HAP-1 (cell line): ENCODE results near the gene MALAT1.
"Not testable (repeated sequence)": the region's sequence is repeated elsewhere in the genome, so short reads cannot be mapped to it uniquely, and the experiment has no call there.

Experiments used
- DNase-seq, 2 experiments: peaks; one replicate each; pipeline ENCODE4 v3.0.0-alpha.2; 2016 to 2020; ENCODE audit warnings: low spot score in 2 of 2
- H3K27me3 ChIP-seq: fragments of 250-450 bp; sonication (Bioruptor Pico); 2 replicates; pipeline ENCODE4 v1.5.1; 2020; ENCODE audit warnings: low read depth, mild to moderate bottlenecking, moderate library complexity
- H3K36me3 ChIP-seq: fragments of 250-450 bp; sonication (Bioruptor Pico); replicated peaks from 2 replicates; pipeline ENCODE4 v1.5.1; 2020; ENCODE audit warnings: mild to moderate bottlenecking
- H3K4me1 ChIP-seq: fragments of 250-450 bp; sonication (Bioruptor Pico); 2 replicates; pipeline ENCODE4 v1.5.1; 2020; ENCODE audit warnings: mild to moderate bottlenecking
- H3K4me3 ChIP-seq: fragments of 250-450 bp; sonication (Bioruptor Pico); 2 replicates; pipeline ENCODE4 v1.5.1; 2020; ENCODE audit warnings: mild to moderate bottlenecking, moderate library complexity
- H3K9me3 ChIP-seq: fragments of 250-450 bp; sonication (Bioruptor Pico); 2 replicates; pipeline ENCODE4 v1.5.1; 2020; ENCODE audit warnings: mild to moderate bottlenecking, moderate library complexity
- in situ Hi-C: fragments of 300-500 bp; cut with MboI; formaldehyde crosslinking; loops from 3 replicates; pipeline ENCODE4 v1.14.3; 2020; ENCODE audit warnings: low sequenced_read_pairs, inconsistent platforms, mixed read lengths

Gene MALAT1

GRCh38 chr11:65506290-65506771, 7.5 kb downstream of the MALAT1 start:
- peaks cover 16% of the 10 kb centered on the region for H3K4me1 ChIP-seq
- DNase-seq: no peak

GRCh38 chr11:65506772-65507505, 8.1 kb downstream of the MALAT1 start:
- in situ Hi-C loops: loop anchor here (5.0 kb wide), 2 partner anchors 90 to 140 kb away; no protein-coding TSS in a partner anchor
- peak overlapping the region; percentile 60 for H3K4me3 ChIP-seq

More at GRCh38 chr11:65506290-65506771, 7.5 kb downstream of the MALAT1 start:
- no peaks in the 10 kb centered on the region for H3K9me3 ChIP-seq
- peaks cover 51% of the 10 kb centered on the region for H3K36me3 ChIP-seq
- peak overlapping the region; percentile 60 for H3K4me3 ChIP-seq
- no peaks in the 10 kb centered on the region for H3K27me3 ChIP-seq
- in situ Hi-C loops: loop anchor here (5.0 kb wide), 2 partner anchors 89 to 139 kb away; no protein-coding TSS in a partner anchor

GRCh38 chr11:65512311-65512710, 13.5 kb downstream of the MALAT1 start:
- DNase-seq, H3K4me3 ChIP-seq, in situ Hi-C loops, H3K4me1 ChIP-seq, H3K9me3 ChIP-seq, H3K27me3 ChIP-seq, H3K36me3 ChIP-seq: not testable (repeated sequence)

More at GRCh38 chr11:65506772-65507505, 8.1 kb downstream of the MALAT1 start:
- Histone ChIP-seq H3K36me3 (peaks cover 45% of the 10 kb centered on the region), H3K27me3 (no peaks in the 10 kb centered on the region), H3K4me1 (peaks cover 16% of the 10 kb centered on the region), H3K9me3 (no peaks in the 10 kb centered on the region)
- DNase-seq: peak; percentile 80 to 87

GRCh38 chr11:65516135-65516968, 17.5 kb downstream of the MALAT1 start:
- no peak for DNase-seq
- H3K27me3 ChIP-seq: no peaks in the 10 kb centered on the region
- in situ Hi-C loops: no loop called here
- H3K9me3 ChIP-seq: no peaks in the 10 kb centered on the region
- H3K36me3 ChIP-seq: no peaks in the 10 kb centered on the region
- no peaks in the 10 kb centered on the region for H3K4me1 ChIP-seq
- H3K4me3 ChIP-seq: no peak overlapping the region

- H3K36me3 ChIP-seq, in situ Hi-C loops, H3K27me3 ChIP-seq, H3K4me3 ChIP-seq, DNase-seq, H3K4me1 ChIP-seq, H3K9me3 ChIP-seq: not testable (repeated sequence)
Observed at GRCh38 chr11:65518941-65519549, 20.2 kb downstream of the MALAT1 start.

- H3K36me3 ChIP-seq: peaks cover 10% of the 10 kb centered on the region
- not testable (repeated sequence) for H3K4me1 ChIP-seq, H3K4me3 ChIP-seq
Observed at GRCh38 chr11:65521777-65522521, 23.1 kb downstream of the MALAT1 start.

GRCh38 chr11:65522718-65523630, 24.1 kb downstream of the MALAT1 start:
- H3K4me1 ChIP-seq, in situ Hi-C loops, DNase-seq, H3K27me3 ChIP-seq, H3K4me3 ChIP-seq, H3K9me3 ChIP-seq: not testable (repeated sequence)
- H3K36me3 ChIP-seq: peaks cover 21% of the 10 kb centered on the region

More at GRCh38 chr11:65521777-65522521, 23.1 kb downstream of the MALAT1 start:
- in situ Hi-C loops, H3K9me3 ChIP-seq, H3K27me3 ChIP-seq, DNase-seq: not testable (repeated sequence)

GRCh38 chr11:65523631-65523968, 24.8 kb downstream of the MALAT1 start:
- peaks cover 23% of the 10 kb centered on the region for H3K36me3 ChIP-seq
- H3K9me3 ChIP-seq, H3K27me3 ChIP-seq, DNase-seq, H3K4me1 ChIP-seq, H3K4me3 ChIP-seq, in situ Hi-C loops: not testable (repeated sequence)

GRCh38 chr11:65524014-65524740, 25.3 kb downstream of the MALAT1 start:
- peak overlapping the region; percentile 16; the same call in 1 of the 2 replicates for H3K4me3 ChIP-seq

GRCh38 chr11:65524741-65525545, 26.1 kb downstream of the MALAT1 start, which contains the start of gene SCYL1:
Gene SCYL1, plus strand, starts transcription at chr11:65525083. Its CDS starts 71 bp downstream, at chr11:65525154.
- in situ Hi-C loops: no loop called here
- Histone ChIP-seq H3K4me1 (peaks cover 3% of the 10 kb centered on the region; the same call in 1 of the 2 replicates), H3K4me3 (peak within 1 kb of the TSS; percentile 88), H3K27me3 (no peaks in the 10 kb centered on the region), H3K36me3 (peaks cover 23% of the 10 kb centered on the region), H3K9me3 (no peaks in the 10 kb centered on the region)
- DNase-seq: peak; percentile 82 to 84

More at GRCh38 chr11:65524014-65524740, 25.3 kb downstream of the MALAT1 start:
- no peaks in the 10 kb centered on the region for H3K9me3 ChIP-seq
- in situ Hi-C loops: no loop called here
- peaks cover 23% of the 10 kb centered on the region for H3K36me3 ChIP-seq
- H3K4me1 ChIP-seq: peaks cover 3% of the 10 kb centered on the region; the same call in 1 of the 2 replicates
- no peaks in the 10 kb centered on the region for H3K27me3 ChIP-seq
- peak in 1 of 2 experiments; percentile 46 for DNase-seq
